HL-60 (cell line): ENCODE data around the gene CHID1.

Source experiments
- DNase-seq, 2 experiments: peaks; one replicate each; pipeline ENCODE4 v3.0.0-alpha.2; 2010 to 2020; ENCODE audit warnings: low read depth in 1 of 2, low spot score in 1 of 2
- H3K27ac ChIP-seq: fragments of 250-450 bp; sonication (Bioruptor Pico); replicated peaks from 2 replicates; pipeline ENCODE4 v1.5.1; 2020; ENCODE audit warnings: mild to moderate bottlenecking, moderate library complexity
- H3K27me3 ChIP-seq: fragments of 250-450 bp; sonication (Bioruptor Pico); 2 replicates; pipeline ENCODE4 v1.5.1; 2021; ENCODE audit warnings: mild to moderate bottlenecking, moderate library complexity; ENCODE audit not compliant: insufficient read depth, poor library complexity, severe bottlenecking
- H3K4me3 ChIP-seq: replicated peaks from 2 replicates; pipeline ENCODE4 v1.5.1; 2011; ENCODE audit warnings: mild to moderate bottlenecking, control low read depth, low read length; ENCODE audit not compliant: insufficient read depth
- GABPA ChIP-seq: IDR thresholded peaks from 2 replicates; pipeline ENCODE4 v1.6.1; 2012; ENCODE audit warnings: low read depth
- POLR2AphosphoS5 ChIP-seq: IDR thresholded peaks from 2 replicates; pipeline ENCODE4 v1.6.1; 2012; ENCODE audit warnings: low read depth
- SPI1 ChIP-seq: IDR thresholded peaks from 2 replicates; pipeline ENCODE4 v1.6.1; 2012; ENCODE audit warnings: low read depth, mild to moderate bottlenecking, borderline replicate concordance
- TF ChIP-seq, protein P1 (sequence below): IDR thresholded peaks from 2 replicates; pipeline ENCODE4 v1.6.1; 2012; ENCODE audit warnings: low read depth; ENCODE audit not compliant: insufficient replicate concordance
- TF ChIP-seq, protein P2 (sequence below): IDR thresholded peaks from one replicate; pipeline ENCODE4 v1.5.1; 2011; ENCODE audit warnings: low read length, control low read depth, inconsistent platforms; ENCODE audit not compliant: insufficient read depth

Gene CHID1

DNA sequence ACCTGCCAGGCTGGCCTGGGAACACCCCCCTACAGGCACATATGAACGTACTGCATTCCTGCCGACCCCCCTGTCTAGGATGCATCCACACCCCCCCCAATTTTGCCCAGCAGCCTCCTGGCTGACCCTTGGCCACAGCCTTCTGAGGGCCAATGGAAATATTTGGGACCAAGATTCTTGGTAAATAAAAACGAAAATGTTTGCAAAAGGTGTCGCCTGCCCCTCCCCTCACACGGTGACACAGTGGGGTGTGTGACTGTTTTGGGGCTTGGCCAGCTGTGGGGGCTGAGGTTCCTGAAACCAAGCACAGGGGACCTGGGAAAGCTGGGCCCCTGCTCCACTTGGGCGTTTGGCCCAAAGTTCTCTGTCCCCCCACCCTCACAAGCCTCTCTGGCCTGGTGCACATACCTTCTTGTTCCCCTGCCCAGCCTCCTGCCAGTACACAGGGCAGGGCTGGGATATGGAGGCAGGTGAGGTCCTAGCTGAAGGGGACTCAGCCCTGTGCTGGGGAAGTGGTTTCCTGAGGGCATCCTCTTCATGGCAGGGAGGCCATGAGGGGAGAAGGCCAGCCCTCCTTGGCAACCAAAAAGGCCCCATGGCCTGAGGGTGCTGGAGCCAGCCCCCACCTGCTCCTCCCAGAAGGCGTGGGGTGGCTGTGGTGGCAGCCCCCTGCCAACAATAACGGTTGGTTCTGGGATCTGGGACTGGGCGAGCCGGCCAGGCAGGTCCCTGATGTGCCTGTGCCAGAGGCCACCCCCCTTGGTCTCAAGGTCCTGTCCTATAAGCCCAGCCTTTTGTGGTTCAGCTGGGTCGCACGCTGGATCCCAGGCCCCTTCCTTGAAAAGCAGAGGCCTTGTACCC lies 85.0 kb downstream of the CHID1 start:
- TF ChIP-seq GABPA (no peak), SPI1 (peak; percentile 9; the same call in 1 of the 2 replicates)
- no peak for DNase-seq
- Histone ChIP-seq H3K4me3 (no peak overlapping the region), H3K27me3 (peaks cover 6% of the 10 kb centered on the region), H3K27ac (no peak overlapping the region; the same call in 1 of the 2 replicates)

DNA sequence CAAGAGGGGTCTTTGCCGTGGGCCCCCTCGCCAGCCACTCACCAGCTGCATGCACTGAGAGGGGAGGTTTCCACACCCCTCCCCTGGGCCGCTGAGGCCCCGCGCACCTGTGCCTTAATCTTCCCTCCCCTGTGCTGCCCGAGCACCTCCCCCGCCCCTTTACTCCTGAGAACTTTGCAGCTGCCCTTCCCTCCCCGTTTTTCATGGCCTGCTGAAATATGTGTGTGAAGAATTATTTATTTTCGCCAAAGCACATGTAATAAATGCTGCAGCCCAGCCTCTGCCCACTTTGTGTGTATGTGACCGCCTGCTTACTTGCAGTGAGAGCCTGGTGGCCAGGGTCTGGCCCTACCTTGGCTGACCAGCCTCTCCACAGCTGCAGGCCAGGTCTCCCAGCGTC lies 85.7 kb downstream of the CHID1 start:
- DNase-seq: no peak
- no peaks in the 10 kb centered on the region for H3K27me3 ChIP-seq

DNA sequence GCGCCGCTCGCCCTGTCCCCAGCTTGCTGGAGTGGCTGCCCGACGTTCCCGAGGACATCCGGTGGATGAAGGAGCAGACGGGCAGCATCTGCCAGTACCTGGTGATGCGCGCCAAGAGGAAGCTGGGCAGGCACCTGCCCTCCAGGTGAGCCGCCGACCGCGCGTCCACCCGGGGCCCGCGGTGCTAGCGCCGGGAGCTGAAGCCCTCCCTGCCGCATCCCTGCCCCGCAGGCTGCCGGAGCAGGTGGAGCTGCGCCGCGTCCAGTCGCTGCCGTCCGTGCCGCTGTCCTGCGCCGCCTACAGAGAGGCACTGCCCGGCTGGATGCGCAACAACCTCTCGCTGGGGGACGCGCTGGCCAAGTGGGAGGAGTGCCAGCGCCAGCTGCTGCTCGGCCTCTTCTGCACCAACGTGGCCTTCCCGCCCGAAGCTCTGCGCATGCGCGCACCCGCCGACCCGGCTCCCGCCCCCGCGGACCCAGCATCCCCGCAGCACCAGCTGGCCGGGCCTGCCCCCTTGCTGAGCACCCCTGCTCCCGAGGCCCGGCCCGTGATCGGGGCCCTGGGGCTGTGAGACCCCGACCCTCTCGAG lies 86.2 kb downstream of the CHID1 start:
- TF ChIP-seq, protein P1, sequence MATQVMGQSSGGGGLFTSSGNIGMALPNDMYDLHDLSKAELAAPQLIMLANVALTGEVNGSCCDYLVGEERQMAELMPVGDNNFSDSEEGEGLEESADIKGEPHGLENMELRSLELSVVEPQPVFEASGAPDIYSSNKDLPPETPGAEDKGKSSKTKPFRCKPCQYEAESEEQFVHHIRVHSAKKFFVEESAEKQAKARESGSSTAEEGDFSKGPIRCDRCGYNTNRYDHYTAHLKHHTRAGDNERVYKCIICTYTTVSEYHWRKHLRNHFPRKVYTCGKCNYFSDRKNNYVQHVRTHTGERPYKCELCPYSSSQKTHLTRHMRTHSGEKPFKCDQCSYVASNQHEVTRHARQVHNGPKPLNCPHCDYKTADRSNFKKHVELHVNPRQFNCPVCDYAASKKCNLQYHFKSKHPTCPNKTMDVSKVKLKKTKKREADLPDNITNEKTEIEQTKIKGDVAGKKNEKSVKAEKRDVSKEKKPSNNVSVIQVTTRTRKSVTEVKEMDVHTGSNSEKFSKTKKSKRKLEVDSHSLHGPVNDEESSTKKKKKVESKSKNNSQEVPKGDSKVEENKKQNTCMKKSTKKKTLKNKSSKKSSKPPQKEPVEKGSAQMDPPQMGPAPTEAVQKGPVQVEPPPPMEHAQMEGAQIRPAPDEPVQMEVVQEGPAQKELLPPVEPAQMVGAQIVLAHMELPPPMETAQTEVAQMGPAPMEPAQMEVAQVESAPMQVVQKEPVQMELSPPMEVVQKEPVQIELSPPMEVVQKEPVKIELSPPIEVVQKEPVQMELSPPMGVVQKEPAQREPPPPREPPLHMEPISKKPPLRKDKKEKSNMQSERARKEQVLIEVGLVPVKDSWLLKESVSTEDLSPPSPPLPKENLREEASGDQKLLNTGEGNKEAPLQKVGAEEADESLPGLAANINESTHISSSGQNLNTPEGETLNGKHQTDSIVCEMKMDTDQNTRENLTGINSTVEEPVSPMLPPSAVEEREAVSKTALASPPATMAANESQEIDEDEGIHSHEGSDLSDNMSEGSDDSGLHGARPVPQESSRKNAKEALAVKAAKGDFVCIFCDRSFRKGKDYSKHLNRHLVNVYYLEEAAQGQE: no peak
- TF ChIP-seq GABPA (no peak), POLR2AphosphoS5 (no peak), SPI1 (no peak)
- TF ChIP-seq, protein P2, sequence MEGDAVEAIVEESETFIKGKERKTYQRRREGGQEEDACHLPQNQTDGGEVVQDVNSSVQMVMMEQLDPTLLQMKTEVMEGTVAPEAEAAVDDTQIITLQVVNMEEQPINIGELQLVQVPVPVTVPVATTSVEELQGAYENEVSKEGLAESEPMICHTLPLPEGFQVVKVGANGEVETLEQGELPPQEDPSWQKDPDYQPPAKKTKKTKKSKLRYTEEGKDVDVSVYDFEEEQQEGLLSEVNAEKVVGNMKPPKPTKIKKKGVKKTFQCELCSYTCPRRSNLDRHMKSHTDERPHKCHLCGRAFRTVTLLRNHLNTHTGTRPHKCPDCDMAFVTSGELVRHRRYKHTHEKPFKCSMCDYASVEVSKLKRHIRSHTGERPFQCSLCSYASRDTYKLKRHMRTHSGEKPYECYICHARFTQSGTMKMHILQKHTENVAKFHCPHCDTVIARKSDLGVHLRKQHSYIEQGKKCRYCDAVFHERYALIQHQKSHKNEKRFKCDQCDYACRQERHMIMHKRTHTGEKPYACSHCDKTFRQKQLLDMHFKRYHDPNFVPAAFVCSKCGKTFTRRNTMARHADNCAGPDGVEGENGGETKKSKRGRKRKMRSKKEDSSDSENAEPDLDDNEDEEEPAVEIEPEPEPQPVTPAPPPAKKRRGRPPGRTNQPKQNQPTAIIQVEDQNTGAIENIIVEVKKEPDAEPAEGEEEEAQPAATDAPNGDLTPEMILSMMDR: no peak
- DNase-seq: no peak
- Histone ChIP-seq H3K4me3 (no peak overlapping the region), H3K27me3 (no peaks in the 10 kb centered on the region), H3K27ac (no peak overlapping the region)

More for the DNA sequence above, 85.7 kb downstream of the CHID1 start:
- TF ChIP-seq GABPA: no peak
- no peak for TF ChIP-seq SPI1
- TF ChIP-seq POLR2AphosphoS5: no peak
- TF ChIP-seq, protein P1: no peak
- TF ChIP-seq, protein P2: no peak
- Histone ChIP-seq H3K27ac (no peak overlapping the region), H3K4me3 (no peak overlapping the region)

DNA sequence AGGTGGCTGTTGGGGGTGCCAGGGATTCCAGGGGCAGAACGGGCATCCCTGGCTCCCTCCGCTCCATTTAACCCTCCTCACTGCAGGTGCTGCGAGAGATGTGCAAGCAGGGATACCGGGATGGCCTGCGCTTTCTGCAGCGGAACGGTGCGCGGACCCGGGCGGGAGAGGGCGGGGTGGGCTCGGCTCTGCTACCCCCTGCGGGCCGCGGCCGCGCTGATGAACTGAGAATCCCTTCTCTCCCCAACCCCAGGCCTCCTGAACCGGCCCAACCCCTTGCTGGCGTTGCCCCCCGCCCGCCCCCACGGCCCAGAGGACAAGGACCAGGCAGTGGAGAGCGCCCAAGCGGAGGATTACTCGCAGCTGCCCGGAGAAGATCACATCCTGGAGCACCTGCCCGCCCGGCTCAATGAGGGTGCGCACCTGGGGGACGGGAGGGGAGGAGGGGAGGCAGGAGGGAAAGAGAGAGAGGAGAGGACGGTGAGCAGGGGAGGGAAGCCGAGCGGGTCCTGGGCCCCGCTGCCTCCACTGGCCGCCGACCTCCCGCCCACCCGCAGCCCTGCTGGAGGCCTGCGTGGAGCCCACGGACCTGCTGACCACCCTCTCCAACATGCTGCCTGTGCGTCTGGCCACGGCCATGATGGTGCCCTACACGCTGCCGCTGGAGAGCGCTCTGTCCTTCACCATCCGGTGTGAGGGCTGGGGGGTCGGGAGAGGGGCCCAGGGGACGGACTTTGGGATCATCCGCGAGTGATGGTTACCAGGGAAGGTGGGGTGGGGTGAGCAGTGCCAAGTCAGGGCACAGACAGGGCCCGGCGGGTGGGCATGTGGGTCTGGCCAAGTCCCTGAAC lies 86.9 kb downstream of the CHID1 start:
- H3K27ac ChIP-seq: no peak overlapping the region
- no peak overlapping the region for H3K4me3 ChIP-seq
- no peak for DNase-seq
- TF ChIP-seq, protein P2: no peak
- TF ChIP-seq SPI1 (no peak), GABPA (no peak), POLR2AphosphoS5 (no peak)
- TF ChIP-seq, protein P1: no peak
- no peaks in the 10 kb centered on the region for H3K27me3 ChIP-seq
